Measurements from ENCODE around the gene ATG9B. TPM values are rescaled to one million over a fixed set of nuclear protein-coding genes. Genes with fewer than 3 reads are reported as not detected.
A peak's percentile ranks its signal among the peaks of the same experiment; 100 is the strongest.

Gene ATG9B
- total RNA-seq, 1 donor from 2014 or later, result under 0.01 TPM

DNA sequence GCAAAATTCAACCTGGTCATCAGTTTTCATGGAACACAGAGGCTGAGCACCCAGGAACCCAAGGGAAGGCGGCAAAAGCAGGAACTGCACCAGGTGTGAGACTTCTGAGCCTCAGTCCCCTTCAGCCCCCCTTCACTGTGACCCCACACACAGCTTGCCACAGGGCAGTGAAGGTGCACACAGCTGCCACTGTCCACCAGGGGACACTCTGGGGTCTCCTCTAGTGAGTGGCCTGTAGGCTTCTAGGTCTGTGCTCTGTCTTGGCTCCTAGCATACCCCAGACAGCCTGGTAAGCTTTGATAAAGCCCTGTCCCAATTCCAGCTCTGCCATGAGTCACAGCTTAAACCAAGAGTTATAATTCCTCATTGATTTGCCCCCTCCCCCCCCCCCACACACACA, 58.3 kb downstream of the ATG9B start:
- DNase-seq (ENCODE audit: low read depth) (no peak), FAIRE-seq (no peak)
- H3K4me3 ChIP-seq (ENCODE audit: low read depth, low read length), result no peak overlapping the region
- H3K27me3 ChIP-seq (ENCODE audit: control insufficient read depth, insufficient read depth, low read length), result peaks cover 21% of the 10 kb centered on the region
- TF ChIP-seq, protein P1, sequence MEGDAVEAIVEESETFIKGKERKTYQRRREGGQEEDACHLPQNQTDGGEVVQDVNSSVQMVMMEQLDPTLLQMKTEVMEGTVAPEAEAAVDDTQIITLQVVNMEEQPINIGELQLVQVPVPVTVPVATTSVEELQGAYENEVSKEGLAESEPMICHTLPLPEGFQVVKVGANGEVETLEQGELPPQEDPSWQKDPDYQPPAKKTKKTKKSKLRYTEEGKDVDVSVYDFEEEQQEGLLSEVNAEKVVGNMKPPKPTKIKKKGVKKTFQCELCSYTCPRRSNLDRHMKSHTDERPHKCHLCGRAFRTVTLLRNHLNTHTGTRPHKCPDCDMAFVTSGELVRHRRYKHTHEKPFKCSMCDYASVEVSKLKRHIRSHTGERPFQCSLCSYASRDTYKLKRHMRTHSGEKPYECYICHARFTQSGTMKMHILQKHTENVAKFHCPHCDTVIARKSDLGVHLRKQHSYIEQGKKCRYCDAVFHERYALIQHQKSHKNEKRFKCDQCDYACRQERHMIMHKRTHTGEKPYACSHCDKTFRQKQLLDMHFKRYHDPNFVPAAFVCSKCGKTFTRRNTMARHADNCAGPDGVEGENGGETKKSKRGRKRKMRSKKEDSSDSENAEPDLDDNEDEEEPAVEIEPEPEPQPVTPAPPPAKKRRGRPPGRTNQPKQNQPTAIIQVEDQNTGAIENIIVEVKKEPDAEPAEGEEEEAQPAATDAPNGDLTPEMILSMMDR (IDR thresholded peaks at IDR 0.05; ENCODE audit: insufficient read depth, low read length, severe bottlenecking), result peak; percentile 25
- no peaks in the 10 kb centered on the region for H3K36me3 ChIP-seq (ENCODE audit: control insufficient read depth, insufficient read depth, low read length)

DNA sequence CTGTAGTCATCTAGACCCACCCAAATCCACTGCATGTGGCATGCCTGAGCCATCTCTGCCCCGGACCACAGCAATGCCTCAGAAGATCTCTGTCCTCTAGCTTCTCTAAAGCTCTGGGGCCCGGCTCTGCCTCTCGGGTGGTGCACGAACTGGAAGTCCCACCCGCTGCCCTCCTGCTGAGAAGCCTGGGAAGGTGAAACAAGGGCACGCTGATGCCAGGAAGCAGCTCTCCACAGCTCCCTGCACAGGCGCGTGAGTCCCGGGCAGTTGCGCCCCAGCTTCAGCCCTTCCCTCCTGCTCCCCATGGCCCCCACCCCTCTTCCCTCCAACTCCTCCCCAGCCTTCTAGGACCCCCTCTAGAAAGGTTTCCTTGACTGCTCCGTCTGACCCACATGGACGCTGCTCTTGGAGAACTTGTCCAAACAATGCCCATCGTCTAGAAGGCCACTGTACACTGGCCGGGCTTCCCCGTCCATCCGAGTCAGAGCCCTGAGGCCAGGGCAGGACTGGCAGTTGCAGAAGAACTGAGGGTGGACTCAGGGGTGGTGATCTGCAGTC, 58.9 kb downstream of the ATG9B start:
- Histone ChIP-seq H3K4me3 (ENCODE audit: low read depth, low read length) (no peak overlapping the region), H3K27me3 (ENCODE audit: control insufficient read depth, insufficient read depth, low read length) (peaks cover 21% of the 10 kb centered on the region), H3K36me3 (ENCODE audit: control insufficient read depth, insufficient read depth, low read length) (no peaks in the 10 kb centered on the region)
- TF ChIP-seq, protein P1 (IDR thresholded peaks at IDR 0.05; ENCODE audit: insufficient read depth, low read length, severe bottlenecking), result no peak
- FAIRE-seq, result no peak
- DNase-seq (ENCODE audit: low read depth), result peak; percentile 25

Other genes with a start within 250 kb of the ATG9B start
- gene TMEM176B, start 224.1 kb downstream of the ATG9B start, total RNA-seq, result not detected in 2 replicates
- 0.79 TPM in 1 of 2 replicates, not detected in the other for gene TMEM176A, start 223.7 kb downstream of the ATG9B start, total RNA-seq
- under 0.01 and 2.4 TPM in 2 replicates for gene AOC1, start 172.0 kb downstream of the ATG9B start, total RNA-seq
- under 0.01 and 0.13 TPM in 2 replicates for gene KCNH2, start 46.2 kb downstream of the ATG9B start, total RNA-seq
- under 0.01 TPM in 2 replicates for gene NOS3, start 33.5 kb downstream of the ATG9B start, total RNA-seq
- gene ABCB8, start 4.0 kb upstream of the ATG9B start, total RNA-seq, result 20.5 and 22.4 TPM in 2 replicates
- under 0.01 and 0.26 TPM in 2 replicates for gene ASIC3, start 24.0 kb upstream of the ATG9B start, total RNA-seq
- 11.6 and 12.4 TPM in 2 replicates for gene CDK5, start 33.4 kb upstream of the ATG9B start, total RNA-seq
- gene SLC4A2, start 35.1 kb upstream of the ATG9B start, total RNA-seq, result 33.2 and 38.9 TPM in 2 replicates
- gene FASTK, start 56.3 kb upstream of the ATG9B start, total RNA-seq, result 51.6 and 65.8 TPM in 2 replicates
- 9.0 and 11.6 TPM in 2 replicates for gene TMUB1, start 59.0 kb upstream of the ATG9B start, total RNA-seq
- gene AGAP3, start 62.0 kb upstream of the ATG9B start, total RNA-seq, result 52.7 and 61.1 TPM in 2 replicates
- gene GBX1, start 143.2 kb upstream of the ATG9B start, total RNA-seq, result not detected in 2 replicates
- not detected in 2 replicates for gene ASB10, start 162.8 kb upstream of the ATG9B start, total RNA-seq
- not detected in 2 replicates for gene H2BK1, start 186.0 kb upstream of the ATG9B start, total RNA-seq
- 60.9 and 85.8 TPM in 2 replicates for gene ABCF2, start 202.7 kb upstream of the ATG9B start, total RNA-seq
- 23.4 and 25.0 TPM in 2 replicates for gene CHPF2, start 208.0 kb upstream of the ATG9B start, total RNA-seq
- gene SMARCD3, start 224.2 kb upstream of the ATG9B start, total RNA-seq, result 2.1 and 4.9 TPM in 2 replicates

Measured in bronchial epithelial cell (primary cell).